Measurements from ENCODE around the gene OLFML2B.

The OLFML2B gene

DNA sequence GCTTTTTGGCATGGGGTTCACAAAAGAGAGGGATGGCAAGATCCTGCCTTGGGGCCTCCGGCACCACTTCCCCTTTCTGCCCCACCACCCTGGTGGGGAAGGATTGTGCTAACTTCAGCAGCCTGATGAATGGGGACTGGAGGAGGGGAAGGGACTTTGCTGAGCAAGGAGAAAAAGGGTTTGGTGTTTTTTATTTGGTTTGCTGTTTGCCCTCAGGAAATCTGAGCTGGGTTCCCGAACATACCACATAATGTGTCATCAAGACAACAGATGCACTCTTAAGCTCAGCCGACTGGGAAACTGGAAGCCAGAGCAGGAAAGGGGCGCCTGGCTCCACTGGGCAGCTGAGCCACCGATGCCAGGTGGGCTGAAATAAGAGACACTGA is 19.8 kb downstream of the OLFML2B start:
- no peak for DNase-seq

DNA sequence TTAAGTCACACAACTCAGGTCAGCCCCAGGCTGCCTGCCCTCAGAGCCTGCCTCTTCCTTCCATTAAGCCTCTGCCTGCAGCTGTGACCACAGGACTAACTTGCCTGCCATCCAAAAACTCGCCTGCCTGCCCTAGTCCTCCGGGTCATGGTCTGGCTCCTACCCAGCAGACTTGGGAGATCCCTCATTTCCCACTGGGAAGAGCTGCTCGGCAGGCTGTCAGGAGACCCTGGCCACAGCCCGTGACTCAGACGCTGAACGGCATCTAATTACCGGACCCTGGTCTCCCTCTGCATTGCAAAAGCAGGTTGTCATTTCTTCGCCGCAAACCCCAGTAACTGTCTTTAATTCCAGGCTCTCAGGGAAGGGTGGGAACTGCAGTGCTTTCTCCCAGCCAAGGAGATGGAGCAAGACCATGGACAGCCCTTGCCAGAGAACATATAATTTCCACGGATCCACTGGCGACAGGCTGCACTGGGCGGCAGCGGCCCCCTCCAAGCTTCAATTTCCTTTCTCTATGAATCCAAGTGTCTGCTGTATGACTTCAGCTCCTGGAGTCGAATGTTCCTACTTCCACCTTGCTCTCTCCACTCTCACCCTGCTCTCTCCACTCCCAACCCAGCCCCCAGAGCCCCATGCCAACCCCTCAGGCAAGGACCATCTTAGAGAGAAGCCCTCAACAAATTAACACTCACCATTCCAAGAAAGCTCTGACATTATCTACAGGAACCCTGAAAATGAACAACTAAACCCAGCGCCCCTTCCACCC is 20.4 kb downstream of the OLFML2B start:
- no peak for DNase-seq

DNA sequence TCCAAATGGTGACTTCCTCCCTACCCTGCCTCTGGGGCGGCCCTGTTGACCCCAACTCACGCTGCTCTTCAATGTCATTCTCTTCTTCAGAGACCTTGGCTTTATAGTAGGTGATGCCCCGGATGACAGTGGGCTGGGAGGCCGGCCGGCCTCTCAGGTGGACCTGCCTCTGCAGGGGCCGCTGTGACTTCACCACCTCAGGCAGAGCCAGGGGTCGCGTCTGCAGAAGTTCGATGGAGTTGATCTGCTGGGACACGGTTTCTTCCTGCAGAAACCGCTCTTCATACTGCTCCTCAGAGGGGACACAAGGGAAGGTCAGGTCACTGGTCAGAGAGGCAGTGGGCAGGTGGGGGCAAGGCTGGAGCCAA is 23.6 kb downstream of the OLFML2B start:
- DNase-seq: no peak

DNA sequence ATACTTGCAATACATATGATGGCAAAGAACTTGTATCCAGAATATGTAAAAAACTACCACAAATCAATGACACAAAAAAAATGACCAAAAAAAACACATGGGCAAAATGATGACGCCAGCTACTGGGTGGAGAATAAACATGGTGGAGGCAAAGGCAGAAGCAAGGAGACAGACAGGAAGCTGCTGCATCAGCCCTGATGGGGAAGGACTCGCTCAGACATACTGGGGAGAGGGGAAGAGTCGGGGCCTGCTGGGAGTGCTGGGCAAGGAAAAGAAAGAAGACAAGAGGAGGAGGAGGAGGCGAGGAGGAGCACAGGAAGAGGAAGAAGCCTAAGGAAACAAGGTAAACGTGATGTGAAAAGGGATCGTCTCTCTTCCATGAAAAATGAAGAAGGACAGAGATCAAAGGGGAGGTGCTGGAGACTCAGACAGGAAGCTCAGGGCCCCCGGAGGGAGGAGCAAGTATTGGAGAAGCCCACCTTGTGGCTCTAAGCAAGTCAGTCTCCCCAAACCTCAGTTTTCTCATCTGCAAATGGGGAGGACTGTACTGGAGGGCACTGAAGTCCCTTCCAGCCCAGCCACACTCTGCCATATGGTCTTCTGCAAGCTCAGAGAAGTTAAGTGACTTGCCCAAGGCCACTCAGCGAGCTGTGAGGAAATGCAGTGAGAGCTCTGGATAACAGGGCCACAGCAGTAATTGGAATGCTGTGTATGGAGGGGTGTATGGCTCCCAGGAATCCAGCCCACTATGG is 24.2 kb downstream of the OLFML2B start:
- DNase-seq: no peak

DNA sequence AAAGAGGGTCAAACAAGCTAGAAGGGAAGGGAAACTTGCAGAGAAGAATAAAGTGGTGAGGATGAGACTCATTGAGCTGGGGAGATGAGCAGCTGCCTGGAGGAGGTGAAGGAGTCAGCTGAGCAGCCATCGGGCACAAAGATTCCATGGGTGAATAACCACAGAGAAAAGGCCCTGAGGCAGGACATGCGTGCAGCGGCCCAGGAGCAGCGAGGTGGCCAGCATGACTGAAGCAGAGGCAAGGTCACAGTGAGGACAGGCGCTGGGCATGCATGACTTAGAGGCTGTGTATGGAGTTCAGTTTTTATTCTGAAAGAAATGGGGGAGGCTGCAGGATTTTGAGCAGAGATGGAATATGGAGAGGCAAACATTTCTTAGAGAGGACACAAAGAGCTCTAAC is 24.9 kb downstream of the OLFML2B start:
- no peak for DNase-seq

DNA sequence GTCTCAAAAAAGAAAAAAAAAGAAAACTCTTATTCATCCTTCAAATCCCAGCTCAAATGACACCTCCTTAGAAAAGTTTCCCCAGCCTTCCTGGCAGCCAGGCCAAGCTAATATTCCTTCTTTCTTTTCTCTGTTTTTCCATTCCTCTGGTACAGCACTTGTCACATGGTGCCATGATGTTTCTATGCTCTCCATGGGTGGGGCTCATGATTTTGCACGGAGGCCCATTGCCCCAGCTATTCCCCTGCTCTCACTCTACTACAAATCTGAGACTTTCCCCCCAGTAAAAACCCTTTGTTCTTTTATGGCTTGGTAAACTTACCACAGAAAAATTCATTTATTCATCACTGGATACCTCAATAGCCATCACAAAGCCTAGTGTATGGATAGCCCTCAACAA is 26.5 kb downstream of the OLFML2B start:
- no peak for DNase-seq

DNA sequence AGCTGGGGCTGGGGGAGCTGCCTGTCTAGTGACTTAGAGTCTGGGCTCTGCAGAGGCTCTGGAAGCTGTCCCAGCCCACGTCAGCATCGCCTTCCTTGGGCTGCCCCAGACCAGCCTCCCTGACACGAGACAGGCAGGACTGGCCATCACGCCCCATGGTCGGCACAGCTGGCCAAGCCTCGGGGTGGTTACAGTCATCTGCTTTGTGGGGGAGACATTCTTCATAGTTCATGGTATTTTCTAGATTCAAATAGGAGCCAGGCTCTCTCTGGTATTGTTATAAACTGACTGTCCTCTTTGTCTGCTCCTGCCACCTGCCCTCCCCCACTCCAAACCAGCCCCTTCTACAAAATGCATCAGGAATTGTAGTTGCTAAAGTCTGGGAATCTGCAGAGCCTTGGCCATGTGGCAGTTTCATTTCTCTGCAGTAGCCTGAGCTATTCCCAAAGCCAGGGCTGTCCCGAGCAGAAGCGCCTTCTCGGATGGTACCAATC is 29.4 kb downstream of the OLFML2B start:
- DNase-seq: no peak

DNA sequence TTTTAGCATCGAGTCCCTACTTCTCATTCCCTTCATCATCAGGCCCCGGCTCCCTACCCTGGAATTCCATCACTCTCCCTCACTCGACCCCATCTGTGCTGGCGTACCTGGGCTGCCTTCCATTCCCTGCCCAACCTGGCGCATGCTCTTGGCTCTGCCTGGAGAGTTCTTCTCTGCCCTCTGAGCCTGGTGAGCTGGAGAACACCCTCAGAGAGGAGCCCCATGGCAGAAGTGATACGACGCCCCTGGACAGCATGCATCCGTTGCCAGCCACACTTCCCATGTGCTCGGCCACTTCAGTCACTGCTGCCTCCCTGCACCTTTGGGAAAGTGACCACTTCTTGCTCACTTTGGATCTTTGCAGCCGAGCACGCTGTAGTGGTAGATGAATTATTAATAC is 30.1 kb downstream of the OLFML2B start:
- DNase-seq: no peak

DNA sequence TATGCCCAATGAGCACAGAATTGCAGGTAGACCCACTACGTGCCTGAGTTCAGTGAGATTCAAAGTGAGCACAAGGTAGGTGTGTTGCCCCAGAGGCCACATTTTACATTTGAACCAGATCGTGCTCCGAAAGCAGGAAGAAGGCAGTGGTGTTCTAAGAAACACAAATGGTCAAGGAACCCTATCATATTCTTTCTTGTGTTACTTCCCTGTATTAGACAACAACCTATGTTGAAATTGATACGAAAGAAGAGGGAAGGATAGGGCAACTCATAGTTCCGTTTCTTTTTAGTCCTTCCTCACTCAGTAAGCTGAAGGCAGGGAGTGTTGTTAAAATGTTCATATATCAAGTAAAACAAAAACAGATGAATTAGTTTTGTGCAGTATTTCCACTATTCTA is 33.9 kb downstream of the OLFML2B start:
- DNase-seq: no peak

DNA sequence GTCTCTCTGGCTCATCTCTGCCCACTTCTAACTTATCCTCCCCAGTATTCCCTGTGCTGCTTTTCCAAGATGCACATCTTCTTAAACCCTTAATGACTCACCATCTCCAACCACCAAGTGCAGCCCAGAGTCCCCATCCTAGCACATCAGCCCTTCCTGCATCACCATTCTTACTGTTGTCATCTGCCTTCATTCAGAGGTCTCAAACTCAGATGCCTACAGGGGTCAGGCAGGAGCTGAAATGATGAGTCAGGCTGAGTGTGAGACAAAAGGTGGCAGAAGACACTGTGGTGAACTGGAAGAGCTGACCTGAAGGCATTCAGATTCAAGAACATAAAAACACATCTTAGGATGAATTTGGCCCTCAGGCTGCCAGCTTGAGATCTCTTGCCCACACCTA is 34.6 kb downstream of the OLFML2B start:
- no peak for DNase-seq

DNA sequence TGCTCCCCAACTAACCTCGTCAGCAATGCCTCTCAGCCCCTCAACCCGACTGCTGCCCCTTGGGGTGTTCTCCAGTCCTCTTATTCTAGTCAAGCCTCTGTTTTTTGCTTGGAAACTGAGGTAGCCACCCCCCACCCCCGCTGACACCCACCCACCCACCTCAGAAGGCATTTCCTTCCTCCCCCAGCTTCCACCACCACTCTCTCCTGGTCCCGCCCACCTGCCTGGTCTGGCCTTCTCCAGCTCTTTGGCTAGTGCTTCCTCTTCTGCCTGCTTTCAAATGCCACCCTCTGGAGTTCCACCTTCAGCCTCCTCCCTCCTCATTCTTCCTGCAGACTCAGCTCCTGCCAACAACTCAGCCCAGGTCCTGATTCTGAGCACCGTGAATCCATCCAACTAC is 35.3 kb downstream of the OLFML2B start:
- no peak for DNase-seq

DNA sequence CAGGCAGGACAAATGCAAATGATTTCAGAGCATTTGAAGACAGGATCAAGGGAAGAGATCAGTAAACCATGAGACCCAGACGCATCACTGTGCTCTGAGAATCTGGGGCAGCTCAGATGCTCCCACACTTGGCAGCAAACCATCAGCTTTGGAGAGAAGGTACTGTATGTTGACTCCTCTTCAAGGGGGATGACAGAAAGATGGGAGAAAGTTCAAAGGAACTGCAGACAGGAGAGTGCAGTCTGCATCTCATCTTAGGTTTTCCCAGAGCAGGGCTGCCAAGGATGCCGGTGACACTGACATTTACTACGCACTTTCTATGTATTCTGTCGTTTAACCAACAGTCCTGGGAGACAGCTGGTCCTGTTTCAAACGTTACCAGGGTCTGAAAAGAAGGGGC is 35.8 kb downstream of the OLFML2B start:
- DNase-seq: no peak

DNA sequence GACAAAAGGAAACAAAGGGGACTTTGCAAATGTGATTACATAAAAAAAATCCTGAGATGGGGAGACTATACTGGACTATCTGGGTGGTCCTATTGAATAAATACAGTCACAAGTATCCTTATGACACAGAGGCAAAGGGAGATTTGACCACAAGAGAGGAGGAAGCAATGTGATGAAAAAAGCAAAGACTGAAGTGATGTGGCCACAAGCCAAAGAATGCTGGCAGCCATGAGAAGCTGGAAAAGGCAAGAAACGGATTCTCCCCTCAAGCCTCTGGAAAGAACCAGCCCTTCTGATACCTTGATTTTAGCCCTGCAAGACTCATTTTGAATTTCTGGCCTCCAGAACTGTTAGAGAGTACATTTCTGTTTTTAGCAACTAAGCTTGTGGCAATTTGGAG is 36.4 kb downstream of the OLFML2B start:
- no peak for DNase-seq

DNA sequence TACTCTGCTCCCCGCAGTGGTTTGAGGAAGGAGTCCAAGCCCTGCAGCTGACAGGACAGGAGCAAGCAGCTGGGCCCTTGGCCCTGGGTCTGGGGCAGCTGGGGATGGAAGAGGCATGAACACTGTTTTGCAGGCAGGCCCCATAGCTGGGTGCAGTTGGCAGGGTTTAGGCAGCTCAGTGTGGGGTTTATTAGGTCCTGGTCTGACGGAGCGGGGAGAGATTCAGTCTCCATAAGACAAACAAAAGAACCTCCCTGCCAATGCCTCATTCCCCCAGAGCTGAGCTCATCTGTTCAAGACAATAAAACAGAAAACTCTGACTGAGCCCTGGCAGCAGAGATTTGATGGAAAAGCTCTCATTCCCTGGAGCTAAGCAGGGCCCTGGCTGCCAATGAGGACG is 37.3 kb downstream of the OLFML2B start:
- no peak for DNase-seq

DNA sequence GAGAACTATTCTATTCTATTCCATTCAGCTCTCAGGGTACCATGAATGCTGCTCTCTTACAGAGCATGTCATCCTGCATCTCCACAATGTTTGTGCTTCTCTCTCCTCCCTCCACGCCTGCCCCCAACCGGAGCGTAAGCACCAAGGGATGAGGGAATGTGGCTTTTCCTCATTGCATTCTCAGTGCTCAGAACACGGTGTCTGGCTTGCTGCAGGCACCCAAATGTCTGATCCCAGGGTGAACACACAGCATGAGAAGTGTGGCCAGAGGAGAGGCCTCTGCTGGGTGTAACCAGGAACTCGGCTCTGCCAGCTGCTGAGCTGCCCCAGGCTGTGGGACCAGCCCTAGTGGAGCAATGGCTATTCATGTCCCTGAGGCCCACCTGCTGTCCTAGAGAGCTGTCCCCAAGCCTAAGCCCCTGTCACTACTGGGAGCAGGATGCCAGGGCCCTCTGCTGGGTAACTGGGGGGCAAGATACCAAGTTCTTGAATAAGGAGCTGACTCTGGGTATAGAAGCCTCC is 38.3 kb downstream of the OLFML2B start:
- DNase-seq: no peak

DNA sequence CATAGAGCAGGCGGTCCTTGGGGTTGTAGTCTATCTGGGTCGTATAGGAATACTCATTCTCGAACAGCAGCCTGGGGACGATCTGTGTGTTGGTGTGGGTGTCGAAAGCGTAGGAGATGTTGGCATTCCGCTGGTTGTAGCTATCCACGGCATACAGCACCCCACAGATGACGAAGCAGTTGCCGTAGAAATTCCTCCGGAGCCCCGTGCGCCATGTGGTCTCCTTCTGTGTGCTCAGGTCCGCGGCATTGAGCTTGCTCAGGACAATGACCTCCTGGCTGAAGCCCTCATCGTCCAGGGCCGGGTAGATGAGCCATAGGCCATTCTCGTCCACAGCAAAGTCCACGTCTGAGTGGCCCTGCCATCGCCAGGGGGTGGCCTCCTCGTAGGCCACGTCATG is 39.9 kb downstream of the OLFML2B start:
- DNase-seq: no peak

DNA sequence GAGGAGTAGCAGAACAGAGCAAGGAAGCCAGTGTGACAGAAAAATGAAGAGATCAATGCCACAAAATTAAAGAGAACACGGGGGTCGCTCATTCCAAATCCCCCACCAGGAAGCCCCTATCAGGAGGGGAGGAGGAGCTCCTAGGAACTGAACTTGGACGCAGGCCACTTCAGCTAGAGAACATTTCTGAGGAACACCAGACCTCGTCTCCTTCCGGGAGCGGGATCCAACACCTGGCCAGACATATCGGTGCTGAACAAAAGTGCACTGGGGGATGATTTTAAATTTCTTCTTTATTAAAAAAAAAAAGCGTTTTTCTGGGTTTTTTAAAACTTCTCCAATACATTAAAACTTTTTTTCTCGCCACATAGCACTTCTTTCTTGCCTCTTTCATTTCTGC is 40.8 kb downstream of the OLFML2B start:
- DNase-seq: no peak

DNA sequence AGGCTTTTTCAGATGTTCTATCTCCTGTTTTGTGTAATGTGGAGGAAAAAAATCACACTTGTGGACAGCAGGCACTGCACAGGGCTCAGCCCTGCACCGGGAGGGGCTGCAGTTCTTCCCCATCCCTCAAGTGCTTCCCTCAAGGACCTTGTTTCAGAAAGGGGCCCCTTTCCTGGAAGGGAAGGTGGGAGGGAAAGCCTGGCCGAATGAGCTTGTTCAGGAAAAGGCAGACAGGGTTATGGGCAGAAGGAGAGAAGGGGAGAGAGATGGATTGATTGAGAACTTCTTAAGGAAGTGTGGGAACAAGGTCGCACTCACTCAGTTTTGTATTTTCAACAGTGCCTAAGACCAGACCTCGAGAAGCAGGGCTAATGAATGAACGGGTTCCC is 41.2 kb downstream of the OLFML2B start:
- DNase-seq: no peak

DNA sequence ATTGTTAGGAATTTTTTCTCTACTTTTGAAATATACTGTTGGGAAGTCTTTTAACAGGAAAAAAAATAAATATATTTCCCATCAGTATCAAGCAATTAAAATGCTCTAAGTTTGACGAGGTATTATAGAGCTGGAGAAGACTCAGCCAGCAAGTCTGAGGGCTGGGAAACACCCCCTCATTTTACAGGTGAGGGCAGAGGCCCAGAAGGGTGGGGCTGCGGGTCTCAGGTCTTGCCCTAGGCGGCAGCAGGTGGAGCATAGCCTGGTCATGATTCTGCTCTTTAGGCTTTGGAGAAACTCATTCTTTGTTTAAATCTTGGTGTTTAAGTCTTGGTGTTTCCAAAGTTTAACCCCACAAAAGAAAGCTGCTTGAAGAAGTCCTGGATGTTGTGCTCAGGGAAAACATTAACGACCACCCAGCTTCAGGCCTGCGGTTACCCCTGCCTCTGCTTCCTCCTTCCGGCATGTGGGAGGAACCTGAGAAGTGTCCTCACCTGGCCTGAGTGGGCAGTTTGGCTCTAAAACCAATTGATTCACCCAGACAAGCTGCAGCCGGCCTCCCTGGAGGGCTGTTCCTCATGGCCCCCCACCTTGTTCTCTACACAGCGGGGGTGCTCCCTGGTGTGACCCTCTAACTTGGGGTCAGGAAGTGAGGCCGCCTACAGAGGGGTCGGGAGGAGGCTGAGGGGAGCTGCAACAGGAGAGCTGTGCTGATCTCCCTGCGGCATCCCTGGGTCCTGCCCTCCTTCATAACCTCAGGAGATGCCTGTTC is 41.7 kb downstream of the OLFML2B start:
- no peak for DNase-seq

DNA sequence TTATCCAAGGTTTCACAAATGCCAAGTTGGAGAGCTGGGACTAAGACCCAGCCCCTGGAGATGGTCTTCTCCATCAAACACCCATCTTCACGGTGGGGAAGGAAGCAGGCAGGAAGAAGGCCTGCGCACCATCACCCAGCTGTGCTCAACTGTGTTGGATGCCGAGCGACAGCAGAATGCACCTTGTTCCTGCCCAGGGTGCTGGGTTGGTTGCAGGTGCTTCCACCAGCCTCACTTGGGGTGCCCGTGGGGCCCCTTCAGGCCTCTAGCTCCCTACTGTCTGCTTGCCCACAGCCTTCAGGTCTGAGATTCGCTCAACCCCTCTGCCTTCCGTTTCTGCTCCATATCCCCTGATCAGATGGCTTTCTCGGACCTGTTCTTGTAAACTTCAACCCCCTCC is 42.5 kb downstream of the OLFML2B start:
- DNase-seq: no peak

DNA sequence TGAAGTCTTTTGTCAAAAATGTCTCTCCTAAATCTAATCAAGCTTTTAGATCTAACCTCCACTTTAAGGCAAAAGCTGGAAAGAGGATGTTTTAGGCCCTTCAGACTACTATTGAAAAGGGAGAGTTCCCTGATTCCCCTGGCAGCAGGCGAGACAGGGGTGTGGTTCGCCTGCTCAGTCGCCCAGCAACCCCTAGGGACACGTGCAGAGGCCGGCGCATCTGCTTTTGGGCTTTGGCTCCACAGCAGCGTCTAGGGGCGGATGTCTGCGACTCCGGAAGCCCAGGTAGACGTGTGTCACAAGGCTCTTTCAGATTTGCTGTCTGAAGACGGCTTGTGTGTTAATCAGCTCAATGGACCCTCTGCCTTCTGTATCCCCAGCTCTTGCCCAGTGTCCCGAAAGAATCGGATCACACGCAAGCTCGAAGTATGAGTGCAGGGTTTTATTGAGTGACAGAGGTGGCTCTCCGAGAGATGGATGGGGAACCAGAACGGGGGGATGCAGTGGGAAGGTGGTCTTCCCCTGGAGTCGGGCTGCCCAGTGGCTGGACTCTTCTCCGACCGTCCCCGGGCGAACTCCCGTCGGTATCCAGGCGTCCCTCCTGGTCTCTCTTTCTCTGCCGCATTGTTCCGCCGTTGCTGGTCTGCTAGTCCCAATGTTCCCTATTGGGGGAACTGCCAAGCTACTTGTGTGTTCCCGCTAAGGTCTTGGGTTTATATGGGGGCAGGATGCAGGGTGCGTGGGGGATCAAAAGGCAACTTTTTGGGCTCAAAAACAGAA is 45.5 kb downstream of the OLFML2B start:
- no peak for DNase-seq

DNA sequence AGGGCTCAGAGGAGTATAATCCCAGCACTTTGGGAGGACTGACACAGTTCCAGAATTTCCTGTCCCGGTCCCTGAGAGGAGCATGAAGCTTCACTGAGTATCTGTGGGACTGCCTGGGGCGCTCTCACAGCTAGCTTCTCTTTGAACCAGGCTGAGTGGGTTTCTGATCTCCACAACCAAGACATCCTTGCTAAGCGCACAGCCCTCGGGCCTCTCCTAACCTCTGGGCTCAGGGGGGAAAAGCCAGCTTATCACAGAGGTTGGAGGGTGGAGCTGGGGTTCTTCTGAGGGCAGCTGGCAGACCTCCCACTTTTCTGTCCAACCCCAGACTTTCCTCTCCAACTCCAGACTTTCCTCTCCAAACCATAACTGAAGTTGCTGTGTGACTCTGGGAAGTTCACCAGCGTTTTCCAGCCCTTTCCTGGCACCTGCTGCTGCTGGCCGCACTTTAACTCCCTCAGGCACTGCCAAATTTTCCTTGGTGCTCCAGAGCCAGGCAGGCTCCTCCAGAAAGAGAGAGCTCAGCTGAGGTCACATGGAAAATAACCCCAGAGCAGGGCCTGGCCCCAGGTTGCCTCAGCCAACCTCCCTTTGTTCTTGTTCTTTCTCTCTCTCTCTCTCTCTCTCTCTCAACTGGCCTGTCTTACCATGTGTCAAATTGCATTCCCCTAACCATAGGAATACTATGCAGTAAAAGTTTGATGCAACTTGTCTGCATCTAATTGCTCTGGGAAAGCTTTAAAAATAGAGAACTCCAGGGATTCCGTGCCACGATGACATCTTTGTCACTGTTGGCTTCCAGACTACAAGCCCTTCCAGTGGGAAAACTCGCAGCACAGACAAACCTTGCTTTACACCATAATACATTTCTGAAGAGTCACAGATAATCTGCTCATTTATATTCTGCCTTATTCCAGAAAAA is 49.5 kb downstream of the OLFML2B start:
- no peak for DNase-seq

Data from NCI-H1105 (cell line).